CD4-positive, alpha-beta T cell treated with Interferon alpha-2 for 1 hour (primary cell): ENCODE data around the gene BLOC1S3.
A peak's percentile ranks its signal among the peaks of the same experiment; 100 is the strongest.

Experiments used
- DNase-seq, 2 donors: peaks; one replicate each; pipeline ENCODE4 v3.0.0-alpha.2; 2020 to 2022

Gene BLOC1S3, protein sequence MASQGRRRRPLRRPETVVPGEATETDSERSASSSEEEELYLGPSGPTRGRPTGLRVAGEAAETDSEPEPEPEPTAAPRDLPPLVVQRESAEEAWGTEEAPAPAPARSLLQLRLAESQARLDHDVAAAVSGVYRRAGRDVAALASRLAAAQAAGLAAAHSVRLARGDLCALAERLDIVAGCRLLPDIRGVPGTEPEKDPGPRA

DNA sequence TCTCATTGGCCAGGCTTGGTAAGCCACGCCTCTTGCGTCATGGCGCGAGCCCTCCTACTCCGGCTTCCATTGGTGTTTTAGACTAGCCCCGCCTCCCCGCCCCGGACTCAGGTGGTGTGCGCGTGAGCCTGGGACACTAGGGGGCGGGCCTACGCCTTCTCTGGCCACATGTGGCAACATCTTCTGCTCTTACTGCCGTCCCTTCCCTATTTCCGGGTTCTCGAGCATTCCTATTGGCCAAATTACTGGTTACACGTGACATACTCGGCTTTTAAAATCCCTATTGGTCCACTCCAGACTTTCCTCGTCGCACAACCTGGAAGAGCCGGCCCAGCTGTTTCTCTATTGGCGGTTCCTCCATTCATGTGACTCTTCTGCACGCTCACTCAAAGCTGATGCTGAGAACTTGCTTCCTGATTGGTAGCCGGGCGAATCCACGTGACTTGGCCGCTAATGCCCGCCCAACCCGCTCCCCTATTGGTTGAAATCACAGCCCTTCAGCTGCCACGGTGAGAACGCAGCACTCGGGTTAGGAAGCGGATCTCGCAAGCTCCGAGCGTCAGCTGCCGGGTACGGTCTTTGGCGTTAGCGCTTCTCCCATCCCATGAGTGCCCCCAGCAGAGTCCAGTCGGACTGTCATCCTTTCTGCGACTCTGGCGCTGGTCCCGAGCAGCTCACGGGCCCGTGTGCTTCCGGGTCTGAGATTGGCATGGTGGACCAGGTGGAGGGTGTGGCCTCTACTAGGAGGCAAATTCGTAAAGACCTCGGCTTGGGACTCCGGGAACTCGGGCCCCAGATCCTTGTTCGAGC, at the start of gene BLOC1S3:
BLOC1S3 (plus strand) TSS at position 523 of the 810 bp plus-strand sequence. CDS start 513 bp downstream, outside the sequence.
- peak; percentile 100 for DNase-seq

DNA sequence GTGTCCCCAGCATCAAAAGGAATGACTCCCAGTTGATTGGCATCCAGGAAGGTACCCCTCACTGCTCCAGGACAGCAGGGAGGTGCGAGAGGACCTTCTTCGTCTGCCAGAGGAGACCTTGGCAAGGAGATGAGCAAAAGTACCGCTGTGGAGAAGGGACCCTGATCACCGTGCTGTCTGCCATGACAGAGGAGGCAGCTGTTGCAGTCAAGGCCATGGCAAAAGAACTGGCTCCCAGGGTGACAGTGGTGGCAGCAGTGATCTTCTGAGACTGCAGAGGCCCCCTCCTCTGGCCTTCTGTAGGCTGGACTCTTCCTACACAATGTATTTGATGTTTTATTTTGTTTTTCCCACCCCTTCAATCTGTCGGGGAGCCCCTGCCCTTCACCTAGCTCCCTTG, 49.8 kb upstream of the BLOC1S3 start:
- DNase-seq, result no peak

DNA sequence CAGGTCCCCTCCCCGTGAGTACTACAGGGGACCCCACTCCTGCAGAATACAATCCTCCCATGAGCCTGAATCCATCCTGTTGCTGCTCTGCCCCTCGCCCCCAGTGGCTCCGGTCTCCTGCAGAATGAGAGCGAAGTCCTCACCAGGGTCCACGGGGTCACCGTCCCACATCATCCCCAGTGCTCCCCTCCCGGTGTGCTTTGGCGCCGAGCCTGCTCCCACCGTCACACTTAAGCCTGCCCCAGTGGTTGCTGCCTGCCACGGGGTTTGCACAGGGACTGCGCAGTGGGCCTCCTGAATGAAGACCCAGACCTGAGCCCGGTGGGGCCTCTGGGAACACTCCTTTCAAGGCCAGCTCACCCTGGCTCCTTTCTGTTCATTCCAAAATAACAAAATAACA, 48.3 kb upstream of the BLOC1S3 start:
- DNase-seq, result no peak

DNA sequence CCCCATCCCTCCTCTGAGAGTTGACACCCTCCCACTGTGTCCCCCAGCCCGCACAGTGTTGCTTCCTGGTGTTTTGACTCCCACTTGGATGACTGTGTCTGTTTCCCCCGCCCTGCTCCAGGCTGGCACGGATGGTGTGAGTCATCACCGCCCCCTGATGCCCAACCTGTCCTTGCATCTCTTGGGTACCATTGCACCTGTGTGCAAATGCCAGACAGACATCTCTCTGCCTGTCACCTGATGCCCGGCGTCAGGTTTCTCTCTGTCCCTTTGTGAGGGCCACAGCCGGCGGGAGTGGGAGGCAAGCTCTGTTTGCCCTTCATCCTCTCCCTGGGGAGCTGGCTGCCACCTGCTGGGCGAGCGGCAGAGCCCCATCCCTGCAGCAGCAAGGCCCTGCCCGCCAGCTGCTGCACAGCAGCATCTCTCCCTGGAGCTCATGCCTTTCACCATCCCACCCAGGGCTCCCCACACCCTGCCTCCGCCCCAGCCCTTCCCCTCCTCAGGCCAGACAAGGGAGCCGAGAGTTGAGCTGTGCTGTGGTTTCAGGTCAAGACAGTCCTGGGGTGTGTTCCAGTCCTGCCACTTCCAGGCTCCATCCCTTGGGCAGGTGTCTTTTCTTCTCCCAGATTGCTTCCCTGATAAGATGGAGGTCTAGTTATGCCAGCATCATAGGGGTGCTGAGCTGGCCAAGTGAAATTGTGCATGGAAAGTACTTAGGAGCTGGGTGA, 47.5 kb upstream of the BLOC1S3 start:
- no peak for DNase-seq

DNA sequence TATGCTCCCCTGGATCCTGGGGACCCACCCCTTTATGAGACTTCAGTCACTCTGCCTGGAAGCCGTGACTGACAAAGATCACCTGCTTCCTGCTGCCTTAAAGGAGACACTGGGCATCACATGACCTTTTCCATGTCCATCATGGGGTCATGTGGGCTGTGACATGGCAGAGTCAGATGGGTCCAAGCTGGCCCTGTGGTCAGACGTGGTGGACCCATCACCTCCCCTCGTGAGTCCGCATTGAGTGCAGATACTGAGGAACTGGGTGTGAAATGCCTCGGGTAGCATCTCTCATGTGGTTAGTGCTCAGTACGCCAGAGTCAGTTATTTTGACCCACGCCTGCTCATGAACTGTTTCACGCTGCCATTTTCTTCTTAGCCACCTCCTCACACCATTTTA, 44.9 kb upstream of the BLOC1S3 start:
- DNase-seq, result no peak

DNA sequence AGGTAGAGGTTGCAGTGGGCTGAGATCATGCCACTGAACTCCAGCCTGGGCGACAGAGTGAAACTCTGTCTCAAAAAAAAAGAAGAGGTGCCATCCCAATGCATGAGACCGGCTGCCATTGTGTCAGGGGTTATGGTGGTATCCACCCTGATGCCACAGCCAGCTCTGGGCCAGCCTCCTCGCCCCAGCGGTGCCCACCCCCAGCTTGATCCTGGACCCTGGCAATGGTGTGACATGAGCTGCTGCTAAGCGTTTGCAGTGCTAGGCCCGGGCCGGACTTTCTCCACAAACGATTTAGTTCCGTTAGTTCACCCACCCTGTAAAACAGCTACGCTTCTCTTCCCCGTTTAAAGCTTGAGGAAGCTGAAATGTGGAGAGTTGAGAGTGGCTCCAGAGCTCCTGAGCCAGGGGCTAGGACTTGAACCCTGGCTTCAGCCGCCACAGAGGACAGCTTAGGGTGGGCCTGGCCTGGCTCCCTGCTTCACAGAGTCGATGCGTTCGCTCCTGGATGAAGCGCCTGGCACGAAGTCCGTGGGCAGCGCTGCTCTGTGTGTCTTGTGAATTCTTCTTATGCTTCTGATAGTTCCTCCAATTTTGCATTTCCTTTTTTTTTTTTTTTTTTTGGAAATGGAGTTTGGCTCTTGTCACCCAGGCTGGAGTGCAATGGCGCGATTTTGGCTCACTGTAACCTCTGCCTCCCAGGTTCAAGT, 43.3 kb upstream of the BLOC1S3 start:
- DNase-seq, result no peak

DNA sequence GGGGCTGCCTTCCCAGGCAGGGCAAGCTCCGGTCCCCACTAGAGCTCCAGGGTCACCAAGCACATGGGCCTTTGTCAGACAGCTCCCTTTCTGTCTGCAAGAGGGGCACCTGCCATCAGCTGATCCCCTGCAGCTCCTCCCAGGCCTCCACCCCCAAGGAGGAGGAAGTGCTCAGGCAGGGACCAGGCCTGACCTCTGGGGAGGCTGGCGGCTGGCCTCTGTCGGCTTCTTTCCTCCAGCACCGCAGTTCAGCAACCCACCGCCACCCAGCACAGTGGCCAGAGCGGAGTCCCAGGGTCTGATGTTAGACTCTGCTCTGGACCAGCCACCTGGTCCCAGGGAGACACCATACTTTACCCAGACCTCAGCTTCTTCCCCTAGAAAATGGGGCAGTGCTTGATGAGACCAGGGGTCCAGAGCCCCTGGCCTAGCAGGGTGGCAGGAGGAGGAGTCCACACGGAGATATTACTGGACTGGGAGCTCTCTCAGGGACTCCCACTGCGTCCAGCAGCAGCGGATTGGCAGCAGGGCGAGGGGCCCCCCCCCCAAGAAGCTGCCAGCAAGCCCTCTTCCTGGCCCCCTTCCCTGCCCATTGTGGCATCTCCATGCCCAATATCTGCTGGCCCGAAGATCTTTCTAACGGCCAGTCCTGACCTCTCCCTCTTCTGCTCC, 41.9 kb upstream of the BLOC1S3 start:
- DNase-seq, result no peak

DNA sequence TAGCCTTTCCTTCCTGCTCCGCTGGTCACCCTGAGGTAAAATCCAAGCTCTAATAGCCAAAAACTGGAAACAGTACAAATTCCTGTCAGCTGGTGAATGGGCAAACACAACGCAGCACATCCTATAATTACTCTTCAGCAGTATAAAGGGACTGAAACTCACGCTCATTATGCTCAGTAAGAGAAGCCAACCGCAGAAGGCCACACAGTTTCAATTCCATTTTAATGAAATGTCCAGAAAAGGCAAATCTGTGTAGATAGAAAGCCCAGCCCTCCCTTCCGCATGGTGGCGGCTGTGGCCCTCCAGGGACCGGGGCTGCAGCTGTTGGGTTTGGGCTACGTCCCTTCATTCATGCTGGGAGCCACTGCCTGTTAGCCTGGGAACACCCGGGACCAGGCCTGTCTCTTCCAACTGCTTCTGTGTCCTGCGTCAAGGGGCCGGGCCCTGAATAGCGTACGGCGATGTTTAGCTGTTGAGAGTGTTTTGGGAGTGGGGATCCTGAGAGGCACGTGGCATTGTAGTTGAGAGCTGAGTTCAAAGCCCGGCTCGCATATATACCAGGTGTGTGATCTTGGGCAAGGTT, 41.3 kb upstream of the BLOC1S3 start:
- DNase-seq, result no peak

DNA sequence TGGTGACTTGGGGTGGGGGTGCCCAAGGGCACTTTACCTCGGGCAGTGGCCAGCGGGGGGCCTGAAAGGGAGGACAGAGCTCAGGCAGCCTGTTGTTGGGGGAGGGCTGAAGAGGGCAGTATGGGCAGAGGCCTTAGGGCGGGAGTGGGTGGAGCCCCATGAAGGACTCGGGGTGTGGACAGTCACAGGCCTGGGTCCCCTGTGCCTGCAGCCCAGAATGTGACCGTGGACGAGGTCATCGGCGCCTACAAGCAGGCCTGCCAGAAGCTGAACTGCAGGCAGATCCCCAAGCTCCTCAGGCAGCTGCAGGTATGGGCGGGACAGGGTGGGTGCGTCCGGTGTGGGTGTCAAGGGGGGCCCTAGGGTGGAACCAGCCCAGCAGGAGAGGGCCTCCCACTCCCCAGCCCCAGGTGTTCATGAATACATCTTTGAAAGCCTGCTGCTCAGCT, 40.3 kb upstream of the BLOC1S3 start:
- no peak for DNase-seq

DNA sequence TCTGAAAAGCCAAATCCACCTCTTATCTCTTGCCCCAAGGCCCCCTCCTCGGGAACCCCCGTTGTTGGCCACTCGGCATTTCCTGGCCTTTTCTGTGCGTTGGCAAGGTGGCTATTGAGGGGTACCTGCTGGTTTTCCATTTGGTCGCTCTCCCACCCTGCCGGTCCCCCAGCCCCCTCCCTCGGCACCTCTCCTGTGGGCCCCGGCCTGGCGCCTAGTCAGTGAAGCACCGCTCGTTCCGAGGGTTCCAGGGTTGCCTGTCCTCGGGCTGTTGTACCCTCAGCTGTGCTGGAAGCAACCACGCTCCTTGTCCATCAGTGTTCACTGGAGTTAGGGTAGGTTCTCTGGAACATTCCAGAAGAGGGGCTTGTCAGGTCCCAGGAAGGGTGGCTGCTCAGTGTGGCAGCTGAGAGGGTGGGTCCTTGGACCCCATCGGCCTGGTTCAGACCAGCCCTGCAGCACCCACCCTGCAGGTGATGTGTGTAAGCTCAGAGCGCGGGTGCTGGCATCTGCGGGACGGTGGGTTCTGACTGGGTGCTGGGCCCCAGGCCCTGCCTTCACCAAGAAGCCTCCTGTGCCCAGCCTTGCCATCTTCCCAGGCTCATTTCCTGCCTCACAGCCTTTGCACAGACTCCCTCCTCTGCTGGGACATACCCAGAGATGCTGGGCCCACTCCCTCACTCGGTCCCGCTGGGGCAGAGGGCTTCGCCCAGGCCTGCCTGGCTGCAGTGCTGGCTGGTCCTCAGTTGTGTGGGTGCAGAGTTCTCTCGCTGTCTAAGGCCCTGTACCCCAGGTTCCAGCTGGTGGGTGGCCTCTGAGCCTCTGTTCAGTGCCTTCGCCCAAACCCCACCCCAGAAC, 39.1 kb upstream of the BLOC1S3 start:
- no peak for DNase-seq

DNA sequence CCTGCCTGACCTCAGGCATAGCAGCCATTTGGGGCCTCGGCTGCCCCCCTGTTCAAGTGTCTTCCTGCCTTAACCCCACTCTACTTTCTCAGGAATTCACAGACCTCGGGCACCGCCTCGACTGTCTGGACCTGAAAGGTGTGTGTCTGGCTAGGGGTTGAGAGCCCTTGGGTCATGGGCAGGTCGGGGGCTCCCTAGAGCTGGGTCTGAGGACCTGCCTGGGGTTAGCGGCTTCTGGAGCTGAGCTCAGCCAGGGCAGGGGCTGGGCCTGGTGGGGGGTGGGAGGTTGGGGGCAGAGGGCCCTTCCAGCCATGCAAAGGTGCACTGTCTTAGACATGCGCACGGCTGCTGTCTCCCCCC, 38.5 kb upstream of the BLOC1S3 start:
- no peak for DNase-seq

DNA sequence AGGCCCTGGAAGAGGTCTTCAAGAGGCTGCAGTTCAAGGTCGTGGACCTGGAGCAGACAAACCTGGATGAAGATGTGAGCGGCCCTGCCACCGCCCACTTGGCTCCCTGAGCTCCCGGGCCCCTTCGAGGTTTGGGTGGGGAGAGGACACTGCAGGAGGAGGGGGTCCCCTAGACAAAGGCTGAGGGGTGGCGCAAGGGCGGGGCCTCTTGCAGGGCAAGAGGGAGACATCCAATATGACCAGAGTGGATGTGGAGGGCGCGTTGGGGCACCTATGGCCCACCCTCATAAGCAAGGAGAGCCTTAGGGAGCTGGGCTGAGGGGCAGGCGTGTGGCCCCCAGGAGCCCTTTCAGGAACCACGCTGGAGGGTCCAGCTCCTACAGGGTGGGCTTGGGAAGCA, 38.1 kb upstream of the BLOC1S3 start:
- DNase-seq, result no peak

DNA sequence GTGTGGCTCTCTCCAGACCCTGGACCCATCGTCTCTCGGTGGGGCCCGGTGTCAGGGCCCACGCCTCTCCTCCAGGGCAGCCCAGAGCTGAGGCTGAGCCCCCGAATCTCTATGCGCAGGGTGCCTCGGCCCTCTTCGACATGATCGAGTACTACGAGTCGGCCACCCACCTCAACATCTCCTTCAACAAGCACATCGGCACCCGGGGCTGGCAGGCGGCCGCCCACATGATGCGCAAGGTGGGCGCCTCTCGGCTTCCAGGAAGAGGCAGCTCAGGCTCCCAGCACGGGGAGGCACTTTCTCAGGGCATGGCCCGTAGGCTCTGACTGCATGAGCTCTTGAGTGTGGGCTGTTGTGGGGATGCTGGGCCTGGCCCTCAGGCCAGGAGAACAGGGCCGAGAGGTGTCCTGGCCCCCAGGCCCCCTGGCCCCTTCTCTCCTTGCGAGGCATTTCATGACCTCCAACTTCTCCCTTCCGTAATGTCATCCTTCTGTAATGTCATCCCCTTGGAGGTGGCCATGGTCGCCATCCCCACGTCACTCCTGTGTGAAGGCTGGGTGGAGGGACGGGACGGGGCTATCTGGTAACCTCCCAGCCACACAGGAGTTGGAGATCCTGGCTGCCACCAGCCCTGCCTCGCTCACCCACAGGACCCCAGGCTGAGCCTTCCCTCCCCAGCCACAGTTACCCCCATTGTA, 37.2 kb upstream of the BLOC1S3 start:
- DNase-seq, result no peak

DNA sequence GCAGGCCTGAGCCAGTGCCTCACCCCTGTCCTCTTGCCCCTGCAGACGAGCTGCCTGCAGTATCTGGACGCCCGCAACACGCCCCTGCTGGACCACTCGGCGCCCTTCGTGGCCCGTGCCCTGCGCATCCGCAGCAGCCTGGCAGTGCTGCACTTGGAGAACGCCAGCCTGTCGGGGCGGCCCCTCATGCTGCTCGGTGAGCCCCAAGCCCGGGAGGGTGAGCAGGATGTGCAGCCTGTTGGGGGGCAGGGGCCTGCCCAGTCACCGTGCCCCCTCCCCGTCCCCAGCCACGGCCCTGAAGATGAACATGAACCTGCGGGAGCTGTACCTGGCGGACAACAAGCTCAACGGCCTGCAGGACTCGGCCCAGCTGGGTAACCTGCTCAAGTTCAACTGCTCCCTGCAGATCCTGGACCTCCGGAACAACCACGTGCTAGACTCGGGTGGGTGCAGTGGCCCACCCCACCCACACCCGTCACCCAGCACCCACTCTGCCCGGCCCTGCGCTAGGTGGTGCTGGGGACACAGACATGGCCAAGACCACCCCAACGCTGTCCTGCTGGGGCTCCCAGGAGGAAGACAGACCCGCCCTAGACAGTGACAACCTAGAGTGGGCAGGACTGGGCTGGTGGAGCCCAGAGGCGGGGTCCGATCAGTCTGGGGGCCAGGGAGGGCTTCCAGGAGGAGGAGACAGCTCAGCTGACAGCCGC, 36.4 kb upstream of the BLOC1S3 start:
- DNase-seq, result no peak

DNA sequence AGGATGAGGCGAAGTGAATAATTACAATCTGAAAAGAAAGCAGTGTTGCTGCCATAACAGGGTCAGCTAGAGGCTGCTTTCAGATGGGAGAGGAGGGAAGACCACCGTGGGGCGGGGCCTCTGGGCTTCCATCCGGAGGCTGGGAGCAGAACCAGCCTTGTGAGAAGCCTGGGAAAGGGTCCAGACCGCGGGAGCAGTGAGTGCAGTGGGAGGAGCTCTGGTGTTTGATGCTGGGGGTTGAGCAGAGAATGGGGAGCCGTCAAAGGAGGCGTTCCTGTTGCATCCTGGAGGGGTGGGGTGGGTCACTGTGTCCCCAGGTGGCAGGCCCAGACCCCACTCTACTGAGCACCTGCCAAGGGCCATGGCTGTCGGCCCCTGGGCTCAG, 35.9 kb upstream of the BLOC1S3 start:
- DNase-seq, result no peak

DNA sequence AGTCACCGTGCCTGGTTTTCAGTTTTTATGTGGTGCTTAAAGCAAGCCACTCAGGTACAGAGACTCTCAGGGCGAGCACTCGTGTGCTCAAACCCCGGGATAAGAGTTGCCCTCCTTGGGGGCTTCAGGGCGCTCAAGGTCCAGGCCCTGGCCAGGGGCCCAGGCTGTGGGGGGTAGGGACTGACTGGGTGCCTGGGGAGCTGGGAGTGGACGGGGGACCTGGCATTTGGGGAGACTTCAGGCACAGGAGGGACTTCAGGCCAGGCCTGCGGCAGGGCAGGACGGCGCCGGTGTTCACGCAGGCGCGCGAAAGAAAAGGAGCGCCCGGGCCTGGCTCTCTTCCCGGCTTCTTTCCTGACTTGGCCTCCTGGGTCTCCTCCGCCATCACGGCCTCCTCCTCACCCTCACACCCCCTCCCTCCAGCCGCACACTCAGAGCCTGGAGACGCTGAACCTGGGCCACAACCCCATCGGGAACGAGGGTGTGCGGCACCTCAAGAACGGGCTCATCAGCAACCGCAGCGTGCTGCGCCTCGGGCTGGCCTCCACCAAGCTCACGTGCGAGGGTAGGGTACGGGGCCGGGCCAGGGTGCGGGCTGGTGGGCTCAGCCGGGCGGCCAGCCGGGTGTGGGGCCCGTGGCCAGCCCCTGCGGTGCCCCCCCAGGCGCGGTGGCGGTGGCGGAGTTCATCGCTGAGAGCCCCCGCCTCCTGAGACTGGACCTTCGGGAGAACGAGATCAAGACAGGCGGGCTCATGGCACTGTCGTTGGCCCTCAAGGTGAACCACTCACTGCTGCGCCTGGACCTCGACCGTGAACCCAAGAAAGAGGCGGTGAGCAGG, 33.9 kb upstream of the BLOC1S3 start:
- DNase-seq, result no peak

DNA sequence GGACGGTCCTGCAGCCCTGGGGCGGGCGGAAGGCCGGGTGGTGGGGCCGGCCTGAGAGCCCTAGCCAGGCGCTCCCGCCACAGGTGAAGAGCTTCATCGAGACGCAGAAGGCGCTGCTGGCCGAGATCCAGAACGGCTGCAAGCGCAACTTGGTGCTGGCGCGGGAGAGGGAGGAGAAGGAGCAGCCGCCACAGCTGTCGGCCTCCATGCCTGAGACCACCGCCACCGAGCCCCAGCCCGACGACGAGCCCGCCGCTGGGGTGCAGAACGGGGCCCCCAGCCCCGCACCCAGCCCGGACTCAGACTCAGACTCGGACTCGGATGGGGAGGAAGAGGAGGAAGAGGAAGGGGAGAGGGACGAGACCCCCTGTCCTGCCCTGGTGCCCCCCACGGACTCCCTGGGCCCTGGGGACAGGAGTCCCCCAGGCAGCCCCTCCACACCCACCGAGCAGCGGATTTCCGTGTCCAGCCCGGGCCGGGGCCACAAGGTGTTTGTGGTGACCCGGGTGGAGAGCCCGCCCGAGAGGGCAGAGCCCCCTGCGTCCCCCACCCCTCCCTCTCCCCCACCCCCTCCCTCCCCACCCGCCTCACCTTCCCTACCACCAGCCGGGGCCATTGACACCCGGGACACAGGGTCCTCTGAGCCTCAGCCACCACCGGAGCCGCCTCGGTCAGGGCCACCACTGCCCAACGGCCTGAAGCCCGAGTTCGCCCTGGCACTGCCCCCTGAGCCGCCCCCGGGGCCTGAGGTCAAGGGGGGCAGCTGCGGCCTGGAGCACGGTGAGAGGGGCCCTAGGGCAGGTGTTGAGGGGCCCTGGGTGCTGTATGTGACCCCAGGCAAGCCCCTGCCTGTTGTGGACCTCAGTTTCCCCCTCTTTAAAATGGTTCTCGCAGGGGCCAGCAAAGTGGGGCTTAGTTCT, 33.1 kb upstream of the BLOC1S3 start:
- DNase-seq, result no peak

DNA sequence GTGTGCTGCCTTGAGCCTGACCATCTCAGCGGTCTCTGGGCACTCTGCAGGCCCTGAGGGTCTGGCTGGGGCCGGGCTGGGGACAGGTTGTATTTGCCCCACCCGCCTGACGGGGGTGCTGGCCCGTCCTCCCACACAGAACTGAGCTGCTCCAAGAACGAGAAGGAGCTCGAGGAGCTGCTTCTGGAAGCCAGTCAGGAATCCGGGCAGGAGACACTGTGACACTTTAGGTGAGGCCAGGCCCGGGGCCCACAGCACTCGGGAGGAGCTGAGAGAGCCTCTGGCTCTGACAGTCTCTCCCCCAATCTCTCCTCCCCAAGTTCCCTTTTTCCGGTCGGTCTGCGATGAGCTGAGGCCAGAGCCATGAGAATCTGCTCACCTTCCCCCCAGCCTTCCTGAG, 32.3 kb upstream of the BLOC1S3 start:
- DNase-seq, result no peak
